IPS-18a (cell line): ENCODE data around the gene GCAT.

Experiments
- H3K27ac ChIP-seq: one replicate; pipeline ENCODE4 v1.5.1; 2013; ENCODE audit warnings: low read length
- H3K27me3 ChIP-seq: one replicate; pipeline ENCODE4 v1.6.1; 2013; ENCODE audit warnings: mild to moderate bottlenecking, low read length; ENCODE audit not compliant: control insufficient read depth, insufficient read depth
- H3K36me3 ChIP-seq: one replicate; pipeline ENCODE4 v1.6.1; 2013; ENCODE audit warnings: low read depth, low read length; ENCODE audit not compliant: control insufficient read depth
- H3K4me1 ChIP-seq: one replicate; pipeline ENCODE4 v1.6.1; 2013; ENCODE audit warnings: low read depth, low read length; ENCODE audit not compliant: control insufficient read depth
- H3K4me3 ChIP-seq: one replicate; pipeline ENCODE4 v1.5.1; 2013; ENCODE audit warnings: low read length
- H3K9ac ChIP-seq: one replicate; pipeline ENCODE4 v1.6.1; 2013; ENCODE audit warnings: mild to moderate bottlenecking, low read length, moderate library complexity
- H3K9me3 ChIP-seq: one replicate; pipeline ENCODE4 v1.6.1; 2013; ENCODE audit warnings: low read depth, low read length; ENCODE audit not compliant: control insufficient read depth

Gene GCAT

DNA sequence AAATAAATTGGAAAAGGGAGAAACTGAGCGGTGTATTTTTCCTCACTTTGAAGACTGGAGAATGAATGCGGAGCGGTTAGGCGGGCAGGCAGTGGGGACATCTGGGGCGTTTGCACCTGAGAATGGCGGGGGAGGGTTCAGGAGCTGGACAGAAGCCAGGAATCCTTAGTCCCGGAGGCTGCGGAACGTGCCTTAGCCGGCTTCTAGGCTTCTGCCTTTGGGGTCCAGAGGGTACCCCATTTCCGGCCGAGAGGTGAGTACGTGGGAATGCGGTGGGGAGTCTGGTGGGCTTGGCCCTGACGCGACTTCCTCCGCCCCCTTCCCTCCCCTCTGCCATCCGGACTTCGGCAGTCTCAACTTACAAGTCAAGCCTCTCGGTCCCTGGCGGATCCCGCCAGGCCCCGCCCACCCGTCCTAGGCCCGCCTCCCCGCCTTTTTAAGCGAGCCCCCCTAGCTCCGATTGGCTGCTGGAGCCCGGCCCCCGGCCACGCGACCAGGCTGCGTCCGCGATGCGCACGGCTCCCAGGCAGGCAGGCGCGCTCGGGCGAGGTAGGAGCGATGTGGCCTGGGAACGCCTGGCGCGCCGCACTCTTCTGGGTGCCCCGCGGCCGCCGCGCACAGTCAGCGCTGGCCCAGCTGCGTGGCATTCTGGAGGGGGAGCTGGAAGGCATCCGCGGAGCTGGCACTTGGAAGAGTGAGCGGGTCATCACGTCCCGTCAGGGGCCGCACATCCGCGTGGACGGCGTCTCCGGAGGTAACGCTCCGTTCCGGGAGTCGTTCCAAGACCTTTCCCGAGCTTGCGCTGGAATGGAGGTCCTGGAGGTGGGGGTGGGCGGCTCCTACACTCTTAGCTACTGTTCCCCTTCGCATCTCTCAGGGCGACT, at the start of gene GCAT:
GCAT (plus strand) TSS at position 525 of the 884 bp plus-strand sequence; CDS start at position 559, 34 bp downstream.
- H3K9ac ChIP-seq = peak within 1 kb of the TSS; percentile 67
- peaks cover 59% of the 10 kb centered on the region for H3K27me3 ChIP-seq
- H3K4me1 ChIP-seq = peaks cover 34% of the 10 kb centered on the region
- no peaks in the 10 kb centered on the region for H3K9me3 ChIP-seq
- H3K36me3 ChIP-seq = no peaks in the 10 kb centered on the region
- no peak within 1 kb of the TSS for H3K27ac ChIP-seq
- peak within 1 kb of the TSS; percentile 82 for H3K4me3 ChIP-seq

GRCh38 chr22:37758694-37759093, 49.0 kb upstream of the GCAT start:
- Histone ChIP-seq H3K9me3 (no peaks in the 10 kb centered on the region), H3K27me3 (no peaks in the 10 kb centered on the region), H3K4me1 (no peaks in the 10 kb centered on the region), H3K36me3 (peaks cover 26% of the 10 kb centered on the region), H3K9ac (no peak overlapping the region), H3K4me3 (no peak overlapping the region), H3K27ac (no peak overlapping the region)

- Histone ChIP-seq H3K4me1 (no peaks in the 10 kb centered on the region), H3K27me3 (no peaks in the 10 kb centered on the region), H3K4me3 (no peak overlapping the region), H3K36me3 (peaks cover 26% of the 10 kb centered on the region), H3K27ac (no peak overlapping the region), H3K9ac (no peak overlapping the region), H3K9me3 (no peaks in the 10 kb centered on the region)
These were observed 48.5 kb upstream of the GCAT start for GRCh38 chr22:37759281-37759680.

- no peaks in the 10 kb centered on the region for H3K4me1 ChIP-seq
- H3K9ac ChIP-seq = no peak overlapping the region
- peaks cover 26% of the 10 kb centered on the region for H3K36me3 ChIP-seq
- H3K27me3 ChIP-seq = no peaks in the 10 kb centered on the region
- no peak overlapping the region for H3K27ac ChIP-seq
- H3K9me3 ChIP-seq = no peaks in the 10 kb centered on the region
- no peak overlapping the region for H3K4me3 ChIP-seq
These were observed 47.6 kb upstream of the GCAT start for GRCh38 chr22:37760152-37760551.

- H3K9ac ChIP-seq = no peak overlapping the region
- no peaks in the 10 kb centered on the region for H3K4me1 ChIP-seq
- H3K9me3 ChIP-seq = no peaks in the 10 kb centered on the region
- no peak overlapping the region for H3K27ac ChIP-seq
- no peaks in the 10 kb centered on the region for H3K27me3 ChIP-seq
- H3K4me3 ChIP-seq = no peak overlapping the region
- peaks cover 16% of the 10 kb centered on the region for H3K36me3 ChIP-seq
These were observed 45.3 kb upstream of the GCAT start for GRCh38 chr22:37762389-37762836.

GRCh38 chr22:37763012-37763411, 44.7 kb upstream of the GCAT start:
- Histone ChIP-seq H3K9me3 (no peaks in the 10 kb centered on the region), H3K36me3 (peaks cover 14% of the 10 kb centered on the region), H3K4me1 (no peaks in the 10 kb centered on the region), H3K27ac (no peak overlapping the region), H3K9ac (no peak overlapping the region), H3K4me3 (no peak overlapping the region), H3K27me3 (no peaks in the 10 kb centered on the region)

- no peak overlapping the region for H3K9ac ChIP-seq
- peaks cover 9% of the 10 kb centered on the region for H3K36me3 ChIP-seq
- H3K27ac ChIP-seq = no peak overlapping the region
- H3K4me1 ChIP-seq = no peaks in the 10 kb centered on the region
- H3K4me3 ChIP-seq = no peak overlapping the region
- H3K27me3 ChIP-seq = no peaks in the 10 kb centered on the region
- H3K9me3 ChIP-seq = no peaks in the 10 kb centered on the region
These were observed 44.1 kb upstream of the GCAT start for GRCh38 chr22:37763652-37764051.

DNA sequence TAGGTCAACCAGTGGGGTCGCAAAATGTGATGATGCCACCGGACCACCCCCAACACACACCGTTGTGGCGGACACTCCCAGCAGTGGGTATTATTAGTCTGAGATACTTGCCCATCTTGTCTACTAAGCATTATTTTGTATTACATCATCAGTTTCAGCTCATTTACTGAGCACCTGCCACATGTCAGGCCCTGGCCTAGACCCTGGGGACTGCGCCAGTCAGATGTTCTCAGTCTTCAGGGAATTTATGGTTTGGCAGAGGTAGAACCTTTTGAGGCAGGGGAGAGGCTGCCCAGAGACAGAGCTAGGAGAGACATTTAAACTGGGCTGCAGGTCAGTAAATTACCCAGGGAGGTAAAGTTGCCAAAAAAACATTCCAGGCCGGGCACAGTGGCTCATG, 43.1 kb upstream of the GCAT start:
- H3K9ac ChIP-seq = no peak overlapping the region
- H3K9me3 ChIP-seq = no peaks in the 10 kb centered on the region
- H3K4me1 ChIP-seq = no peaks in the 10 kb centered on the region
- peaks cover 9% of the 10 kb centered on the region for H3K36me3 ChIP-seq
- H3K4me3 ChIP-seq = no peak overlapping the region
- H3K27ac ChIP-seq = no peak overlapping the region
- H3K27me3 ChIP-seq = no peaks in the 10 kb centered on the region

- Histone ChIP-seq H3K27ac (no peak overlapping the region), H3K9ac (no peak overlapping the region), H3K4me1 (no peaks in the 10 kb centered on the region), H3K4me3 (no peak overlapping the region), H3K9me3 (no peaks in the 10 kb centered on the region), H3K27me3 (no peaks in the 10 kb centered on the region), H3K36me3 (peaks cover 4% of the 10 kb centered on the region)
These were observed 42.2 kb upstream of the GCAT start for GRCh38 chr22:37765498-37765897.

DNA sequence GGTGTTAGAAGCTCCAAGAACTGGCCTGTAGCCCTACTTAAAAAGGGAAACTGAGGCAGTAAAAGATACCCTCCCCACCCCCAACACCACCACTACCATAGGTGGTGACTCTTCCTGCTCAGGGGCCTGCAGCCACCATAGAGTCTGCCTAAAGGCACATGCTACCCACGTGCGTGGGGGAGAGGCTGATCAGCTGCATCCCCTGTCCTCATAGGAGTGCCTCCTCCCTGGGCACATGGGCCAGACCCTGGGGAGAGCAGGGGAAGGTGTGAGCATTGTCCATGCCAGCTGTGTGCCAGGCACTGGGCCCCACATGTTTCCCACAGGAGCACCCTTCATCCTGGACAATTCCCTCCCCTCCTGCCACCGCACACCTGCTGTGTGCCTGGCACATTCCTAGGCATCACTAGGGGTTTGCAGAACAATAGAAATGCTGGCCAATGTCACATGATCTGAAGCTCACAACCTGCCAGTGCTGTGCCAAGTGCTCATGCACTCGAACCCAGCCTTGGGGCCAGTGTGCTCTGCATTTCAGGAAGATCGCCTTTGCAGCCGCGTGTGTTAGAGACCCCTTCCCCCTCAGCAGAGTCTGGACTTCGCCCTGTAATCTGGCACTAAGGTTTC, 41.7 kb upstream of the GCAT start:
- Histone ChIP-seq H3K9me3 (no peaks in the 10 kb centered on the region), H3K27ac (no peak overlapping the region), H3K36me3 (peaks cover 4% of the 10 kb centered on the region), H3K27me3 (no peaks in the 10 kb centered on the region), H3K9ac (no peak overlapping the region), H3K4me3 (no peak overlapping the region), H3K4me1 (no peaks in the 10 kb centered on the region)

GRCh38 chr22:37768273-37768672, 39.5 kb upstream of the GCAT start:
- no peaks in the 10 kb centered on the region for H3K9me3 ChIP-seq
- H3K4me1 ChIP-seq = no peaks in the 10 kb centered on the region
- no peak overlapping the region for H3K9ac ChIP-seq
- H3K27me3 ChIP-seq = no peaks in the 10 kb centered on the region
- H3K4me3 ChIP-seq = no peak overlapping the region
- peaks cover 12% of the 10 kb centered on the region for H3K36me3 ChIP-seq
- no peak overlapping the region for H3K27ac ChIP-seq
